Activated naive CD8-positive, alpha-beta T cell treated with anti-CD3 and anti-CD28 coated beads, Interleukin-2, amount 50 U/mL, for 24 hours (primary cell): ENCODE data around the gene EPGN.

Source experiments
- ATAC-seq: fragments of 150-1000 bp; cut with Tn5 transposase; one replicate; pipeline ENCODE4 v1.10.0; 2021
- DNase-seq: peaks from one replicate; pipeline ENCODE4 v3.0.0; 2021
- H3K27ac Mint-ChIP-seq: one replicate; pipeline ENCODE4 v1.8.0; 2021; ENCODE audit warnings: mild to moderate bottlenecking, mixed read lengths
- H3K27me3 Mint-ChIP-seq: one replicate; pipeline ENCODE4 v1.8.0; 2021; ENCODE audit warnings: mixed read lengths
- H3K36me3 Mint-ChIP-seq: one replicate; pipeline ENCODE4 v1.8.0; 2021; ENCODE audit warnings: low read depth, mixed read lengths
- H3K4me1 Mint-ChIP-seq: one replicate; pipeline ENCODE4 v1.8.0; 2021; ENCODE audit warnings: mixed read lengths
- H3K4me3 Mint-ChIP-seq: one replicate; pipeline ENCODE4 v1.8.0; 2021; ENCODE audit warnings: mild to moderate bottlenecking, moderate library complexity, mixed read lengths
- H3K9me3 Mint-ChIP-seq: one replicate; pipeline ENCODE4 v1.8.0; 2021; ENCODE audit warnings: mixed read lengths

EPGN gene

DNA sequence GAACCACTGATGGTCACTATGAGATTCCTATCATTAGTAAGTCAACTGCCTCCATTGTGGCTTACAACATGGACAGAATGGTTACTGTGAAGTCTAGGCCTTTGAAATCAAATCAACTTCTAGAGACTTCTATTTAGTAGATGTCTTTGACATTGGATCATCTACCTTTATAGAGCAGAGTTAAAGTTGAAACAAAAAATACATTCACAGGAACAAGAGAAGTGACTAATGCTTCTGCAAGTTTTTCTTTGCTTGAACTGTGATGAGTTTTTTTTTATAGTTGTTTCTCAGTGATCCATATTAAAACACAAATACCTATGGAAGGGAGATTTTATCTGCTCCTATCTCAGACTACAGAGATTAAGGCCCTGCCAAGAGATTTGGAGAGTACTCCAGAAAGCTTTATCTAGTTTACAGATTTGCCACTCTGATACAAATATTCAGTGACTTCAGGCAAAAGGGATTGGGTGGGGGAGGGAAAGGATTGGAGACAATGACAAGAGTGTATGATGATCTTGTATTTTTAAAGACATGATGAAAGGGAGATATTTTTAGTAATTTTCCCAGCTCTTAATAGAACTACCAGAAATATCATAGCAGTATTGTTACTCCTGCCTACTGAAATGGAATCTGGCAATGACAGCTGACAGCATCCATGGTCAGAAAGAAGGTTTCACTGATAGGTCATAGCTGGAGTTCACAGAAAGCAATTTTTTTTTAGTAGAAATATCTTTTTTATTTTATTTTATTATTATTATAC is 16.0 kb upstream of the EPGN start:
- Mint-ChIP-seq H3K36me3 (no peaks in the 10 kb centered on the region), H3K4me3 (no peak overlapping the region), H3K27ac (no peak overlapping the region), H3K4me1 (no peaks in the 10 kb centered on the region), H3K27me3 (no peaks in the 10 kb centered on the region), H3K9me3 (no peaks in the 10 kb centered on the region)
- no peak for ATAC-seq
- DNase-seq, result no peak

GRCh38 chr4:74293558-74293957 is 14.7 kb upstream of the EPGN start:
- Mint-ChIP-seq H3K9me3 (no peaks in the 10 kb centered on the region), H3K27ac (no peak overlapping the region), H3K4me1 (no peaks in the 10 kb centered on the region), H3K36me3 (no peaks in the 10 kb centered on the region), H3K27me3 (no peaks in the 10 kb centered on the region), H3K4me3 (no peak overlapping the region)
- DNase-seq (no peak), ATAC-seq (no peak)

- ATAC-seq, result no peak
- no peaks in the 10 kb centered on the region for H3K36me3 Mint-ChIP-seq
- no peak overlapping the region for H3K4me3 Mint-ChIP-seq
- DNase-seq, result no peak
- H3K27me3 Mint-ChIP-seq, result no peaks in the 10 kb centered on the region
- H3K4me1 Mint-ChIP-seq, result no peaks in the 10 kb centered on the region
- no peak overlapping the region for H3K27ac Mint-ChIP-seq
- H3K9me3 Mint-ChIP-seq, result no peaks in the 10 kb centered on the region
Observed at GRCh38 chr4:74294681-74295080, 13.6 kb upstream of the EPGN start.

DNA sequence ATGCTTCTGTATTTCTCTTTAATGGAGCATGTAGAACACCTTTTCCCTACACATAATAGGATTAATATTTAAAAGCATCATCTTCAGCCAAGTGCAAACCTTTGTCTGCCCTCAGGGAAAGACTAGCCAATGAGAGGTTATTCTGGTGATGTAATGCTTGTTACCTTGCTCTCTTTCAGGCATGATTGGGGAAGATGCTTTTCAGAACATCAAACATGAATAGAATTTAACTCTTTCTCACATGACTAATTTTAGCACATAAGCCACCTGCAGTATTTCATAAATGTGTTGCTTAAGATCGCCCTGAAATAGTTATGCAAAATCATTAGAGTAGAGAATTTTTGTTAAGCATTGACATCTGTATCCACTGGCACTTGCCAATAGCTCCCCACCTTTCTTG is 10.7 kb upstream of the EPGN start:
- Mint-ChIP-seq H3K4me3 (no peak overlapping the region), H3K27me3 (no peaks in the 10 kb centered on the region), H3K9me3 (no peaks in the 10 kb centered on the region), H3K27ac (no peak overlapping the region), H3K36me3 (no peaks in the 10 kb centered on the region), H3K4me1 (no peaks in the 10 kb centered on the region)
- no peak for DNase-seq
- ATAC-seq, result no peak

- Mint-ChIP-seq H3K4me3 (no peak overlapping the region), H3K27me3 (no peaks in the 10 kb centered on the region), H3K36me3 (no peaks in the 10 kb centered on the region), H3K9me3 (no peaks in the 10 kb centered on the region), H3K4me1 (peaks cover 5% of the 10 kb centered on the region), H3K27ac (no peak overlapping the region)
- DNase-seq (no peak), ATAC-seq (no peak)
Observed at GRCh38 chr4:74304095-74304625, 4.1 kb upstream of the EPGN start.

DNA sequence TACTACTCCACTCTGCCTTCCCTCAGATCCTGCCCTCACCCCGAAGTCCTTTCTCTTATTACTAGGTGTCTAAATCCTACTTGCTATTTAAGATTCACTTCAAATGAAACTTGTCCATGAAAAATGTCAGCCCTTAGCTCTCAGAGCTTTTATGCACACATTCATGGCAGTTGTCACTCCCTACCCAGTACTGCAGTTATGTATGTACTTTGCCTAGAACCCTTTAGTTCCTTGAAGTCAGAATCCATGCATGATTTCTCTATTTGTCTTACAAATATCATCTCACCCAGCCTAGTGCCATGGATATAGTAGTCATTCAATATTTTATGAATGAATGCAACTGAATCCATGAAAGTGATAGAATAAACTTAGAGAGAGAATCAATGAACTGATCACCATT is 3.3 kb upstream of the EPGN start:
- Mint-ChIP-seq H3K4me3 (no peak overlapping the region), H3K27ac (no peak overlapping the region), H3K9me3 (no peaks in the 10 kb centered on the region), H3K4me1 (peaks cover 5% of the 10 kb centered on the region), H3K36me3 (no peaks in the 10 kb centered on the region), H3K27me3 (no peaks in the 10 kb centered on the region)
- ATAC-seq (no peak), DNase-seq (no peak)

DNA sequence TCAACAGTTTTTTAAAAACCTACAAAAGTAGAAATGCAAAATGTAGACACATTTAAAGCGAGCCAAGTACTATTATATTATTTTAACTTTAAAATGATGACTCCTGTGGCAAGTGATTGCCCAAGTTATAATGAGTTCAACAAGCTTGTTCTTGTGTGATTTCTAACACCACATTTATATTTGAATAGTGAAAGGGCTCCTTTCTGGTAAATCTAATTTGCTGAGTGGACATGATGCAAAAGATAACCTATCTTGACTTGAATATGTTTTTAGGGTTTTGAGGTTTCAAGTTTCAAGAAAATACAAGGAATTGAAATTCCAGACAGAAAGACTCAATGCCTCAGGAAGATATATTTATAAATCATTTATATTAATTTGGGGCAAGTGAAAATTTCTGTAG is 1.1 kb upstream of the EPGN start:
- no peak for ATAC-seq
- no peaks in the 10 kb centered on the region for H3K36me3 Mint-ChIP-seq
- no peak for DNase-seq
- H3K4me3 Mint-ChIP-seq, result no peak overlapping the region
- no peaks in the 10 kb centered on the region for H3K27me3 Mint-ChIP-seq
- peaks cover 5% of the 10 kb centered on the region for H3K4me1 Mint-ChIP-seq
- H3K9me3 Mint-ChIP-seq, result no peaks in the 10 kb centered on the region
- H3K27ac Mint-ChIP-seq, result no peak overlapping the region

DNA sequence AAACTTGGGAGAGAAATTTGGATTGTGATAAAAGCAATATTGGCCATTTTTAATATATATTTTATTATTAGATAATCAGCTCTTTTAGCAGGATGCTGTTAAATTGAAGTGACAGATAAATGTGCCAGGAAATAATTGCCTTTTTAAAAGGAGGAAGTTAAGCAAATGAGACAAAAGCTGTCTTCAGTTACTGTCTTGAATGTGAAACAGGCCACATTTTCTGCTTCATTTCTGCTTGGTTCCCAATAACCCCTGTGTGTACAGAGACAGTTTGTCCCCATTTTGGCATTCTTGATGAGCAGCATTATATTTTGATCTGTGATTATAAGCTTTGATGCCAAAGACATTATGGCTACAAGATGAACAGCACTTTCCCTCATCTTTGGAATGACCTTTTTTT is 953 bp downstream of the EPGN start:
- Mint-ChIP-seq H3K36me3 (no peaks in the 10 kb centered on the region), H3K9me3 (no peaks in the 10 kb centered on the region), H3K4me3 (no peak overlapping the region), H3K27me3 (no peaks in the 10 kb centered on the region), H3K27ac (no peak overlapping the region), H3K4me1 (peaks cover 5% of the 10 kb centered on the region)
- ATAC-seq, result no peak
- DNase-seq, result no peak

- no peak for DNase-seq
- no peak for ATAC-seq
- H3K9me3 Mint-ChIP-seq, result no peaks in the 10 kb centered on the region
- no peaks in the 10 kb centered on the region for H3K27me3 Mint-ChIP-seq
- peaks cover 5% of the 10 kb centered on the region for H3K4me1 Mint-ChIP-seq
- H3K4me3 Mint-ChIP-seq, result no peak overlapping the region
- no peak overlapping the region for H3K27ac Mint-ChIP-seq
- H3K36me3 Mint-ChIP-seq, result no peaks in the 10 kb centered on the region
Observed at GRCh38 chr4:74311696-74312313, 3.5 kb downstream of the EPGN start.

GRCh38 chr4:74314329-74314728 is 6.1 kb downstream of the EPGN start:
- Mint-ChIP-seq H3K36me3 (no peaks in the 10 kb centered on the region), H3K27me3 (no peaks in the 10 kb centered on the region), H3K9me3 (no peaks in the 10 kb centered on the region), H3K4me3 (no peak overlapping the region), H3K4me1 (no peaks in the 10 kb centered on the region), H3K27ac (no peak overlapping the region)
- no peak for DNase-seq
- no peak for ATAC-seq

GRCh38 chr4:74314944-74315343 is 6.7 kb downstream of the EPGN start:
- Mint-ChIP-seq H3K4me3 (no peak overlapping the region), H3K4me1 (no peaks in the 10 kb centered on the region), H3K27me3 (no peaks in the 10 kb centered on the region), H3K27ac (no peak overlapping the region), H3K9me3 (no peaks in the 10 kb centered on the region), H3K36me3 (no peaks in the 10 kb centered on the region)
- no peak for DNase-seq
- no peak for ATAC-seq

- Mint-ChIP-seq H3K36me3 (no peaks in the 10 kb centered on the region), H3K4me3 (no peak overlapping the region), H3K9me3 (no peaks in the 10 kb centered on the region)
Observed at GRCh38 chr4:74315376-74315775, 7.1 kb downstream of the EPGN start.

GRCh38 chr4:74316397-74316796 is 8.1 kb downstream of the EPGN start:
- Mint-ChIP-seq H3K4me1 (no peaks in the 10 kb centered on the region), H3K4me3 (no peak overlapping the region), H3K27me3 (no peaks in the 10 kb centered on the region), H3K9me3 (no peaks in the 10 kb centered on the region), H3K36me3 (no peaks in the 10 kb centered on the region), H3K27ac (no peak overlapping the region)
- no peak for ATAC-seq
- no peak for DNase-seq

More at GRCh38 chr4:74315376-74315775, 7.1 kb downstream of the EPGN start:
- Mint-ChIP-seq H3K4me1 (no peaks in the 10 kb centered on the region), H3K27me3 (no peaks in the 10 kb centered on the region), H3K27ac (no peak overlapping the region)
- ATAC-seq, result no peak
- DNase-seq, result no peak

GRCh38 chr4:74317616-74318246 is 9.5 kb downstream of the EPGN start:
- no peaks in the 10 kb centered on the region for H3K9me3 Mint-ChIP-seq
- no peak overlapping the region for H3K27ac Mint-ChIP-seq
- DNase-seq (no peak), ATAC-seq (no peak)
- peaks cover 5% of the 10 kb centered on the region for H3K27me3 Mint-ChIP-seq
- H3K4me3 Mint-ChIP-seq, result no peak overlapping the region
- no peaks in the 10 kb centered on the region for H3K4me1 Mint-ChIP-seq
- H3K36me3 Mint-ChIP-seq, result no peaks in the 10 kb centered on the region

DNA sequence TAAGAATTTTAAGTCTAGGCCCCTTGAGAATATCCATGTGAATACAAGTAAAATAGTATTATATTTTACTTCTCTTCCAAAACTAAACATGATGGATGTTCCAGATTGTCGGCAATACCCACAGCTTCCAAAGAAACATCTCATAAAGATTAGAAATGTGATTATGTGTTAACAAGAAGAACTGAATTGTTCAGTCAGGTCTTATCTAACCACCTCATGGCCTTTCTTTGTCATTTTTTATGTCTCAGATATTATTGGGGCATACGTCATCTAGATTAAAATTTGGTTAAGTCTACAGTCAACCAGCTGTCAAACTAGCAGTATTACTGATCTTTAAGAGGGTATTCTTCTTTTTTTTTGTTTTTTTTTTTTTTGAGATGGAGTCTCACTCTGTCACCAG is 10.0 kb downstream of the EPGN start:
- H3K4me3 Mint-ChIP-seq, result no peak overlapping the region
- no peaks in the 10 kb centered on the region for H3K4me1 Mint-ChIP-seq
- no peaks in the 10 kb centered on the region for H3K36me3 Mint-ChIP-seq
- ATAC-seq, result no peak
- no peak for DNase-seq
- no peaks in the 10 kb centered on the region for H3K9me3 Mint-ChIP-seq
- no peak overlapping the region for H3K27ac Mint-ChIP-seq
- H3K27me3 Mint-ChIP-seq, result peaks cover 5% of the 10 kb centered on the region
